PC-3 (cell line): Measurements from ENCODE around the gene KCNK10. TPM values are rescaled to one million over a fixed set of nuclear protein-coding genes. Genes with fewer than 3 reads are reported as not detected.

Experiments
- ATAC-seq: fragments of 200-7000 bp; cut with Tn5 transposase; 2 replicates; pipeline ENCODE4 v1.9.1; 2020; ENCODE audit warnings: mild to moderate bottlenecking, moderate library complexity
- BruUV-seq: library from RNA; stranded (reverse); fragments of 400-500 nt; replicated peaks from 2 replicates; lab custom pipeline; 2021; lab: Mats Ljungman, UMichigan
- CTCF ChIA-PET: fragments of 300-600 bp; sonication (Branson Sonifier 250); formaldehyde crosslinking; loops from one replicate; lab custom pipeline; 2022; ENCODE audit warnings: antibody characterized with exemption; lab: Charles Lee
- POLR2A ChIA-PET: fragments of 300-600 bp; sonication (Branson Sonifier 250); formaldehyde crosslinking; loops from one replicate; lab custom pipeline; 2022; ENCODE audit warnings: antibody characterized with exemption; ENCODE audit not compliant: unreplicated experiment; lab: Charles Lee
- DNase-seq: peaks from one replicate; pipeline ENCODE4 v3.0.0-alpha.2; 2015
- H2AFZ ChIP-seq: fragments of 300-600 bp; sonication (generic); 2 replicates; pipeline ENCODE4 v1.6.0; 2016; ENCODE audit warnings: antibody characterized with exemption, low read length
- H3F3A ChIP-seq: fragments of 300-600 bp; sonication (generic); one replicate; pipeline ENCODE4 v1.6.0; 2017; ENCODE audit warnings: antibody characterized with exemption, low read length, control low read depth, mild to moderate bottlenecking; ENCODE audit not compliant: unreplicated experiment
- H3K27ac ChIP-seq: fragments of 300-600 bp; sonication (generic); 2 replicates; pipeline ENCODE4 v1.5.1; 2016; ENCODE audit warnings: mild to moderate bottlenecking, low read length
- H3K27me3 ChIP-seq: fragments of 300-600 bp; sonication (generic); 2 replicates; pipeline ENCODE4 v1.6.1; 2016; ENCODE audit warnings: low read length, mixed read lengths
- H3K36me3 ChIP-seq: fragments of 300-600 bp; sonication (generic); 2 replicates; pipeline ENCODE4 v1.6.1; 2016; ENCODE audit warnings: low read depth, mixed run types, low read length, mixed read lengths
- H3K4me1 ChIP-seq: fragments of 300-600 bp; sonication (generic); 2 replicates; pipeline ENCODE4 v1.5.1; 2016; ENCODE audit warnings: low read length; ENCODE audit not compliant: insufficient read depth
- H3K4me2 ChIP-seq: fragments of 300-600 bp; sonication (generic); 2 replicates; pipeline ENCODE4 v1.6.0; 2016; ENCODE audit warnings: low read length
- H3K4me3 ChIP-seq: fragments of 300-600 bp; sonication (generic); 2 replicates; pipeline ENCODE4 v1.5.1; 2016; ENCODE audit warnings: mild to moderate bottlenecking, low read length, mixed read lengths
- H3K79me2 ChIP-seq: fragments of 300-600 bp; sonication (generic); 2 replicates; pipeline ENCODE4 v1.6.1; 2017; ENCODE audit warnings: low read length, mixed read lengths
- H3K9ac ChIP-seq: fragments of 300-600 bp; sonication (generic); 2 replicates; pipeline ENCODE4 v1.6.0; 2016; ENCODE audit warnings: mild to moderate bottlenecking, low read length
- H3K9me2 ChIP-seq: fragments of 300-600 bp; sonication (generic); replicated peaks from 2 replicates; pipeline ENCODE4 v1.6.1; 2016; ENCODE audit warnings: mixed run types, low read length, mixed read lengths
- H3K9me3 ChIP-seq: fragments of 300-600 bp; sonication (generic); 2 replicates; pipeline ENCODE4 v1.6.1; 2016; ENCODE audit warnings: low read length, mixed read lengths
- H4K20me1 ChIP-seq: fragments of 300-600 bp; sonication (generic); 2 replicates; pipeline ENCODE4 v1.6.1; 2016; ENCODE audit warnings: low read length, mixed read lengths
- CTCF ChIP-seq: fragments of 300-600 bp; sonication (generic); conservative IDR thresholded peaks from 2 replicates; pipeline ENCODE4 v1.5.1; 2017; ENCODE audit warnings: antibody characterized with exemption, low read depth, mild to moderate bottlenecking, low read length
- EZH2 ChIP-seq: fragments of 300-600 bp; sonication (generic); IDR thresholded peaks from one replicate; pipeline ENCODE4 v1.6.1; 2017; ENCODE audit warnings: antibody characterized with exemption, mild to moderate bottlenecking, low read length; ENCODE audit not compliant: unreplicated experiment
- EZH2phosphoT487 ChIP-seq: fragments of 300-600 bp; sonication (generic); IDR thresholded peaks from 2 replicates; pipeline ENCODE4 v1.6.1; 2018; ENCODE audit warnings: mild to moderate bottlenecking, antibody characterized with exemption, low read length, borderline replicate concordance
- intact Hi-C: fragments of 100-400 bp; cut with micrococcal nuclease; formaldehyde crosslinking; loops from 2 replicates; pipeline ENCODE4 v1.9.0; 2023
- total RNA-seq: library from RNA; depleted of rRNA; stranded (reverse); fragments of >200 nt; gene quantifications from 2 replicates; pipeline ENCODE4 v1.2.3, GENCODE V29; 2014

The KCNK10 gene
- total RNA-seq, 1 experiment from 2014 or later, result not detected

- H3K36me3 ChIP-seq, result no peaks in the 10 kb centered on the region
- CTCF ChIA-PET, result no interaction called here
- POLR2A ChIA-PET, result no interaction called here
- no peaks in the 10 kb centered on the region for H3K9me3 ChIP-seq
- TF ChIP-seq EZH2 (no peak), CTCF (no peak), EZH2phosphoT487 (no peak)
- no peaks in the 10 kb centered on the region for H3F3A ChIP-seq
- H3K9me2 ChIP-seq, result no peaks in the 10 kb centered on the region
- intact Hi-C loops, result no loop called here
- no peaks in the 10 kb centered on the region for H3K4me1 ChIP-seq
- H3K79me2 ChIP-seq, result no peaks in the 10 kb centered on the region
- no peak overlapping the region for H3K27ac ChIP-seq
- no peak for DNase-seq
- H3K4me3 ChIP-seq, result no peak overlapping the region
- H3K27me3 ChIP-seq, result peaks cover 29% of the 10 kb centered on the region
- H3K9ac ChIP-seq, result no peak overlapping the region
- no peaks in the 10 kb centered on the region for H4K20me1 ChIP-seq
- H2AFZ ChIP-seq, result no peak overlapping the region
- H3K4me2 ChIP-seq, result no peak overlapping the region
- no peak for ATAC-seq
- BruUV-seq, result no TSS peak
Observed at GRCh38 chr14:88303041-88303440, 20.0 kb downstream of the KCNK10 start.

- ChIA-PET CTCF (no interaction called here), POLR2A (no interaction called here)
- peaks cover 35% of the 10 kb centered on the region for H3K27me3 ChIP-seq
- DNase-seq (no peak), ATAC-seq (no peak)
- H3K9me2 ChIP-seq, result no peaks in the 10 kb centered on the region
- no peak overlapping the region for H3K4me3 ChIP-seq
- intact Hi-C loops, result no loop called here
- TF ChIP-seq CTCF (no peak), EZH2phosphoT487 (no peak), EZH2 (no peak)
- no peak overlapping the region for H3K9ac ChIP-seq
- no peaks in the 10 kb centered on the region for H3K9me3 ChIP-seq
- H3K36me3 ChIP-seq, result no peaks in the 10 kb centered on the region
- no peak overlapping the region for H3K4me2 ChIP-seq
- no peak overlapping the region for H3K27ac ChIP-seq
- no TSS peak for BruUV-seq
- H3K79me2 ChIP-seq, result no peaks in the 10 kb centered on the region
- H3F3A ChIP-seq, result no peaks in the 10 kb centered on the region
- no peaks in the 10 kb centered on the region for H4K20me1 ChIP-seq
- no peak overlapping the region for H2AFZ ChIP-seq
- H3K4me1 ChIP-seq, result no peaks in the 10 kb centered on the region
Observed at GRCh38 chr14:88301381-88301780, 21.7 kb downstream of the KCNK10 start.

GRCh38 chr14:88300817-88301216 is 22.3 kb downstream of the KCNK10 start:
- POLR2A ChIA-PET, result no interaction called here
- Histone ChIP-seq H3K4me1 (no peaks in the 10 kb centered on the region), H3K9me2 (no peaks in the 10 kb centered on the region), H3K4me3 (no peak overlapping the region), H3K9ac (no peak overlapping the region), H3F3A (no peaks in the 10 kb centered on the region), H3K27me3 (peaks cover 35% of the 10 kb centered on the region), H4K20me1 (no peaks in the 10 kb centered on the region), H3K9me3 (no peaks in the 10 kb centered on the region), H3K27ac (no peak overlapping the region), H3K36me3 (no peaks in the 10 kb centered on the region), H2AFZ (no peak overlapping the region), H3K4me2 (no peak overlapping the region), H3K79me2 (no peaks in the 10 kb centered on the region)
- intact Hi-C loops, result no loop called here
- no peak for TF ChIP-seq EZH2
- TF ChIP-seq CTCF, result no peak
- ATAC-seq, result no peak
- no peak for DNase-seq
- CTCF ChIA-PET, result no interaction called here
- no TSS peak for BruUV-seq
